ENCODE measurements around the gene ALK.

The ALK gene

GRCh38 chr2:29706171-29706720 is 215.1 kb downstream of the ALK start:
- no peak for DNase-seq

GRCh38 chr2:29705616-29706015 is 215.8 kb downstream of the ALK start:
- DNase-seq, result no peak

- DNase-seq, result no peak
These were observed 218.1 kb downstream of the ALK start for GRCh38 chr2:29703336-29703735.

- no peak for DNase-seq
These were observed 219.1 kb downstream of the ALK start for GRCh38 chr2:29702276-29702675.

GRCh38 chr2:29700560-29700959 is 220.8 kb downstream of the ALK start:
- no peak for DNase-seq

- no peak for DNase-seq
These were observed 222.3 kb downstream of the ALK start for GRCh38 chr2:29699045-29699444.

GRCh38 chr2:29698216-29698615 is 223.2 kb downstream of the ALK start:
- DNase-seq, result no peak

GRCh38 chr2:29697715-29698114 is 223.7 kb downstream of the ALK start:
- DNase-seq, result no peak

- DNase-seq, result no peak
These were observed 224.2 kb downstream of the ALK start for GRCh38 chr2:29697181-29697580.

- DNase-seq, result no peak
These were observed 226.6 kb downstream of the ALK start for GRCh38 chr2:29694741-29695140.

GRCh38 chr2:29691391-29691950 is 229.9 kb downstream of the ALK start:
- no peak for DNase-seq

GRCh38 chr2:29689666-29690065 is 231.7 kb downstream of the ALK start:
- no peak for DNase-seq

- no peak for DNase-seq
These were observed 233.0 kb downstream of the ALK start for GRCh38 chr2:29688429-29688828.

GRCh38 chr2:29687121-29687520 is 234.3 kb downstream of the ALK start:
- DNase-seq, result no peak

- DNase-seq, result no peak
These were observed 244.4 kb downstream of the ALK start for GRCh38 chr2:29676886-29677453.

- no peak for DNase-seq
These were observed 256.8 kb downstream of the ALK start for GRCh38 chr2:29664578-29664977.

GRCh38 chr2:29663268-29663667 is 258.1 kb downstream of the ALK start:
- DNase-seq, result no peak

- no peak for DNase-seq
These were observed 258.5 kb downstream of the ALK start for GRCh38 chr2:29662861-29663260.

- DNase-seq, result no peak
These were observed 261.2 kb downstream of the ALK start for GRCh38 chr2:29660201-29660600.

GRCh38 chr2:29659178-29659577 is 262.2 kb downstream of the ALK start:
- no peak for DNase-seq

- DNase-seq, result no peak
These were observed 263.7 kb downstream of the ALK start for GRCh38 chr2:29657674-29658073.

GRCh38 chr2:29655391-29656086 is 265.8 kb downstream of the ALK start:
- DNase-seq, result no peak

GRCh38 chr2:29650631-29651097 is 270.7 kb downstream of the ALK start:
- DNase-seq, result no peak

- no peak for DNase-seq
These were observed 276.4 kb downstream of the ALK start for GRCh38 chr2:29644949-29645348.

All from central memory CD4-positive, alpha-beta T cell (primary cell).